Measurements from ENCODE around the gene ITGB1BP2.
"Not testable (repeated sequence)": the region's sequence is repeated elsewhere in the genome, so short reads cannot be mapped to it uniquely, and the experiment has no call there.

ITGB1BP2 gene

DNA sequence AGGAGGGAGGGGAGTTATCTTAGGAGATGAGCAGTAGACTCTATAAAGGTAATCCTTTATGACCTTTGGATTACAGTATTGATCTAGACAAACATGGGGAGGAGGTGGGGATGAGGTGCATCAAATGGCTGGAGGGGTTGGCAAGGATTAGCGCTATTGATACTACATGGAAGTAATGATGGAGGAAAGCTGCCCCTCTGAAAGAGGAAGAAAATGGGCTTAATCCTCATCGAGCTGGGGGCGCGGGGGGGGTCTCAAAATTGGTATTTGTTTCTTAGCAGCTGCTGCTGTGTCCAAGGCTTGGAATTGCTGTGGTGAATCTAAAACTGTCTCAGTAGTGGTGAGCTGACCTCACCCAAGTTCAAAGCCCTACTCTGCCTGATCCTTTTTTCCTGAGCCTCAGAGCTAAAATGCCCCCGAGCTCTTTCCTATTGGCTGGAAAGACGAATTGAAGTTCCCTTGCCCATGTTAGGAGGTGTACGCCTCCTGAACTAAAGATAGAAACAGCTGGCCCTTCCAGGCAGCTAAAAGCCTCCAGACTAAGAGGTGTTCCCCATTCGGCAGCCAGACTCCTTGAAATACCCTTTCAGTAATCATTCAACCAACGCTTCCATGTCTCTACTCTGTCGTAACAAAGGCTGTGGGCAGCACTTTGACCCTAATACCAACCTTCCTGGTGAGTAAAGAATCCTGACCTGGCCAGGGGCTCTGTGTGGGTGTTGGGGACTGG lies at the start of gene ITGB1BP2:
Gene ITGB1BP2 (plus strand): TSS at position 556 of the 730 bp plus-strand sequence. CDS start 57 bp downstream, at position 613.
- Mint-ChIP-seq H3K4me3 (no peak within 1 kb of the TSS), H3K27ac (peak within 1 kb of the TSS; percentile 44 to 93), H3K9me3 (no peaks in the 10 kb centered on the region), H3K27me3 (no peaks in the 10 kb centered on the region), H3K4me1 (peaks cover 29% of the 10 kb centered on the region)
- ATAC-seq = peak; percentile 22
- DNase-seq = no peak

DNA sequence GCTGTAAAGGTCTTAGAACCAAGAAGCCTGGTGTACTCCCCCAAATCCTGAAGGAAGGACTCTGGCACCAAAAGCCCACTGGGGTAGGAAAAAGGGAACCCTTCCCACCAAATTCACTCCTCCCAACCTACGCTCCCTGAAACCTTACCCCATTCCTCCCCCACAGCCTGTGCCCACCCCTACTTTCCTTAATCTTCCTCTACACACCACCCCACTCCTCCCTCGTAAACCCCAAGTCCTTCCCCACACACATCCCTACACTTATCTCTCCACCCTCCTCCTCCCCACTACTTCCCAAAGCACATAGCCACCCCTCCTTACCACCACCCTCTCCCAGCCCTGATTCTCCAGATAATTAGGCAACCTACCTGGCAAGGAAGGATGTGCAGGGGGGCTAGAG lies 49.3 kb upstream of the ITGB1BP2 start:
- no peak for DNase-seq
- Mint-ChIP-seq H3K4me3 (peak overlapping the region; percentile 85 to 88), H3K4me1 (peaks cover 53% of the 10 kb centered on the region), H3K27ac (peak overlapping the region in 1 of 2 donors; percentile 83), H3K27me3 (no peaks in the 10 kb centered on the region), H3K9me3 (no peaks in the 10 kb centered on the region)
- ATAC-seq = no peak

DNA sequence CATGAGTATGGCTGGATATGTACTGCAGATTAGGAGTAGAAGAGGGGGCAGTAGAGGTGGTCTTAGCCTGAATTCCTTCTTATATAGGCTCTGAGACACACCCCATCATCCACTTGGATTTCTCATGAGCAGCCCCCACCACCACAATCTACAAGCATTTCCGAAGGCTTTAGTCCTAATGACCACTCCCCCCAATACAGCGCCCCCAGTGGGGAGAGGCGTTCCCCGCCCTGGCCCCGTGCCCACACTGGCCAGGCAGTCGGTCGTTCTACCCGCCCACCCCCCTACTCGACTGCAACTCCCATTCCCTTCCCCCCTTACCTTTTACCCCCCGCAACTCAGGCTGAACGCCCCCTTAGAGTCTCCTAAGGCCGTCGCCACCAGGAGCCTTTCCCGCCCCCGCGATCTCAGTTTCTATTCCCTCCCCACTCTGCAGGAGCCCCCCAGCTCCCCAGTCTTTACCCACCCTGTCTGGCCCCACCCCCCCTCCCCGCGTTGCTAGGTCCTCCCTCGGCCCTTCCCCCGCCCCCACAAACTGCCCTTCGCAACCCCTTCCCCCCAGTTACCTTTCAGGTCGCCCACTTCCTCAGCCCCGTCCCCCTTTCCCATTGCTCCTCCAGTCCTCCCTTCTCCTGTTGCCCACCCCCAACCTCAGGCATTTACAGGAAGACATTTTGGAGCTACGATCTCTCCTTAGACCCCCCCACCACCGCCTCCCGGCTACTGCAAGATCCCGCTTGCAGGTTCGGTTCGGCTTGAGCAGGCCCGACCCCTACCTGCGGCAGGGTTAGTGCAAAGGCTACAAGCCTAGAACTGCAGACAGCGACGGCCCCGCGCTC lies 48.1 kb upstream of the ITGB1BP2 start:
- ATAC-seq (no peak), DNase-seq (peak; percentile 35 to 53)
- Mint-ChIP-seq H3K27me3 (no peaks in the 10 kb centered on the region), H3K9me3 (no peaks in the 10 kb centered on the region), H3K27ac (peak overlapping the region; percentile 91 to 98), H3K4me3 (peak overlapping the region; percentile 85 to 88), H3K4me1 (peaks cover 53% of the 10 kb centered on the region)

DNA sequence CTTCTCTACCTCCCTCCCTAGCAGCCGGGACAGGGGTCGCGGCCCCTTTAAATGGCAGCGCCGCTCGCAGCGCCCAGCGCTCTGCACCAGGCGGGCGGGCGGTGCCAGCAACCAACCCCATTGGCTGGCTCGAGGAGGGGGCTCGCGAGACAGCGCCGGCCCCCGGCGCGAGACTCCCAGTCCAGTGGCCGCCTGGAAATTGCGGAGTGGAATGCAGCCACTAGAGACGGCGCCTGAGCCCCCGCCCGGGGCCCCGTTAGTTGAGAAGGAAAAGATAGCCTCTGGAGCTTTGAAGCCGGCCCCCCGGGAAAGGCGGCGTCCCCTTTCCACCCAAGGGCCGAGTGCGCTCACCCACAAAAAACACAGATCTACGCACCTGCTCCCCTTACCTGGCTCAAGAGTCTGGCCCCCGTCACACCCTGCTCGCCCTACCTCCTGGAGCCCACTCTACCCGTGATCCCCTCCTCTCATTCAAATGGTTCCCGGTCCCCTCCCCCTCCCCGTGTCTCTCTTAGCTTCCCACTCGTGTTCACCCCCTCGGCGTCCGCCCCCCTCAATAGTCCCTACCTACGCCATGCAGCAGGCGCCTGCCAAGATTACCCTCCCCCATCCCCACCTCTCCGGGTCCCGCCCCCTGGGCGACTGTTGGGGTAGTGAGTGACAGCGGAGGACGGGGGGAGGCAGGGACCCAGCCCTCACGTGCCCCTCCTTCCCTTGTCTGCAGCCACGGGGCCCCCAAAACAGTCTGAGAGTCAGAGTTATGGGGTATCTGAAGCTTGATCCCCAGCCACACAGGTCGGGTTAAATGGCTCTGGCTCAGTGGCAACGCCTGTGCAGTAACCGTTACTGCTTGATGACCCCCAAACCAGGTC lies 47.2 kb upstream of the ITGB1BP2 start, which contains the start of gene ZMYM3:
Gene ZMYM3 (minus strand): TSS at position 49 of the 872 bp plus-strand sequence. CDS start 885 bp downstream, outside the sequence.
- DNase-seq (peak; percentile 79 to 85), ATAC-seq (peak; percentile 91)
- Mint-ChIP-seq H3K4me3 (peak within 1 kb of the TSS; percentile 85 to 88), H3K9me3 (no peaks in the 10 kb centered on the region), H3K27me3 (no peaks in the 10 kb centered on the region), H3K4me1 (peaks cover 53% of the 10 kb centered on the region), H3K27ac (peak within 1 kb of the TSS; percentile 91 to 98)

DNA sequence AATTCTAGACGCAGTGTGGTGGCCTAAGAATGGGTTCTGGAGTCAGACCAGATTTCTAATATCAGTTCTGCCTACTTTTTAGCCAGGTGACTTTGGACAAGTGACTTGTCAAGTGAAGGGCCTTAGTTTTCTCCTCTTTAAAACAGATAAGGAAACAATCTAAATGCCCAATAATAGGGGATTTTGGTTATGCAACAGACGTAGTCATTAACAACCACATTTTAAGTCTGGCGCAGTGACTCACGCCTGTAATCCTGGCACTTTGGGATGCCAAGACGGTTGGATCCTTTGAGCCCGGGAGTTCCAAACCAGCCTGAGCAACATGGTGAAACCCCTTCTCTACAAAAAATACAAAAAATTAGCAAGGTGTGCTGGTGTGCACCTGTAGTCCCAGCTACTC lies 45.5 kb upstream of the ITGB1BP2 start:
- ATAC-seq = no peak
- no peak for DNase-seq
- Mint-ChIP-seq H3K27ac (no peak overlapping the region), H3K4me3 (peak overlapping the region in 1 of 2 donors; percentile 85), H3K27me3 (no peaks in the 10 kb centered on the region), H3K9me3 (no peaks in the 10 kb centered on the region), H3K4me1 (peaks cover 43% of the 10 kb centered on the region)

DNA sequence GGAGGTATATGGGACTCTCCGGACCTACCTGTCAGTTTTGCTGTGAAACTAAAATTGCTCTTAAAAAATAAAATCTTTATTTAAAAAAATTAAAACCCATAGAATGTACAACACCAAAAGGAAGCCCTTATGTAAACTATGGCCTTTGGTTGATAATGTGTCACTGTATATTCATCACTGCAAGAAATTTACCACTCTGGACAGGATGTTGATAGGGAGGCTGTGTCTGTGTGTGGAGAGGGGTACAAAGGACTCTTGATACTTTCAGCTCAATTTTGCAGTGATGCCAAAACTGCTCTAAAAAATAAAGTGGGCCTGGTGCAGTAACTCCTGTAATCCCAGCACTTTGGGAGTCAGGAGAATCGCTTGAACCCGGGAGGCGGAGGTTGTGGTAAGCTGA lies 44.7 kb upstream of the ITGB1BP2 start:
- peaks cover 35% of the 10 kb centered on the region for H3K4me1 Mint-ChIP-seq
- H3K27me3 Mint-ChIP-seq = no peaks in the 10 kb centered on the region

DNA sequence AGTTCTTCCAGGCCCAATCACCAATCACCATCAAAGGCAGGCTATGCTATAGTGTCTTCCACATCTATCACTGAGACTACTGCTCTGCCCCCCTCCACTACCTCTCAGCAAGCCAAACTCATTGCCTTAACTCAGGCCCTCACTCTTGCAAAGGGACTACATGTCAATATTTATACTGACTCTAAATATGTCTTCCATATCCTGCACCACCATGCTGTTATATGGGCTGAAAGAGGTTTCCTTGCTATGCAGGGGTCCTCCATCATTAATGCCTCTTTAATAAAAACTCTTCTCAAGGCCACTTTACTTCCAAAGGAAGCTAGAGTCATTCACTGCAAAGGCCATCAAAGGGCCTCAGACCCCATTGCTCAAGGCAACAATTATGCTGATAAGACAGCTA lies 32.9 kb upstream of the ITGB1BP2 start:
- not testable (repeated sequence) for ATAC-seq, H3K4me3 Mint-ChIP-seq, DNase-seq, H3K4me1 Mint-ChIP-seq, H3K27ac Mint-ChIP-seq, H3K27me3 Mint-ChIP-seq, H3K9me3 Mint-ChIP-seq

More for the DNA sequence above, 44.7 kb upstream of the ITGB1BP2 start:
- H3K9me3 Mint-ChIP-seq = no peaks in the 10 kb centered on the region
- no peak overlapping the region for H3K27ac Mint-ChIP-seq
- DNase-seq (no peak), ATAC-seq (no peak)
- H3K4me3 Mint-ChIP-seq = no peak overlapping the region

DNA sequence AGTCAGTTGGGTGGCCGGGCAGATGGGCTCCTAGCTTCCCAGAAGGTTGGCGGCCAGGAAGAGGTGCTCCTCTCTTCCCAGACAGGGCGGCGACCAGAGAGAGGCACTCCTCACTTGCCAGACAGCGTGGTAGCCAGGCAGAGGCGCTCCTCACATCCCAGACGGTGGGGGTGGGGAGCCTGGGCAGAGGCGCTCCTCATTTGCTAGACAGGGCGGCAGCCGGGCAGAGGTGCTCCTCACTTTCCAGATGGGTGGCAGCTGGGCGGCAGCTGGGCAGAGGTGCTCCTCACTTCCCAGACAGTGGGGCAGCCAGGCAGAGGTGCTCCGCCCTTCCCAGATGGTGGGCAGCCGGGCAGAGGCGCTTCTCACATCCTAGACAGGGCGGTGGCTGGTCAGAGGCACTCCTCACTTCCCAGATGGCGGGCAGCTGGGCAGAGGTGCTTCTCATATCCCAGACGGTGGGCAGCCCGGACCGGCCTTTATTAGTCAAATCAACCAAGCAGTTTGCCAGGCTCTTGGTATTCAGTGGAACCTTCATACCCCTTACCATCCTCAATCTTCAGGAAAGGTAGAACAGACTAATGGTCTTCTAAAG lies 31.7 kb upstream of the ITGB1BP2 start:
- ATAC-seq (no peak), DNase-seq (no peak)
- Mint-ChIP-seq H3K4me3 (no peak overlapping the region), H3K27me3 (no peaks in the 10 kb centered on the region), H3K9me3 (no peaks in the 10 kb centered on the region), H3K4me1 (no peaks in the 10 kb centered on the region), H3K27ac (no peak overlapping the region)

DNA sequence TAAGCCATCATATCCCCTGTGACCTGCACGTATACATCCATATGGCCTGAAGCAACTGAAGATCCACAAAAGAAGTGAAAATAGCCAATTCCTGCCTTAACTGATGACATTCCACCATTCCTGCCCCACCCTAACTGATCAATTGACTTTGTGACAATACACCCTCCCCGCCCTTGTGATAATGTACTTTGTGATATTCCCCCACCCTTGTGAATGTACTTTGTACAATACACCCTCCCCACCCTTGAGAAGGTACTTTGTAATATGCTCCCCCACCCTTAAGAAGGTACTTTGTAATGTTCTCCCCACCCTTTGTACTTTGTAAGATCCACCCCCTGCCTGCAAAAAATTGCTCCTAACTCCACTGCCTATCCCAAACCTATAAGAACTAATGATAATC lies 29.2 kb upstream of the ITGB1BP2 start:
- not testable (repeated sequence) for DNase-seq, H3K4me3 Mint-ChIP-seq, H3K27me3 Mint-ChIP-seq, ATAC-seq, H3K4me1 Mint-ChIP-seq, H3K9me3 Mint-ChIP-seq
- peak overlapping the region in 1 of 2 donors; percentile 55 for H3K27ac Mint-ChIP-seq

DNA sequence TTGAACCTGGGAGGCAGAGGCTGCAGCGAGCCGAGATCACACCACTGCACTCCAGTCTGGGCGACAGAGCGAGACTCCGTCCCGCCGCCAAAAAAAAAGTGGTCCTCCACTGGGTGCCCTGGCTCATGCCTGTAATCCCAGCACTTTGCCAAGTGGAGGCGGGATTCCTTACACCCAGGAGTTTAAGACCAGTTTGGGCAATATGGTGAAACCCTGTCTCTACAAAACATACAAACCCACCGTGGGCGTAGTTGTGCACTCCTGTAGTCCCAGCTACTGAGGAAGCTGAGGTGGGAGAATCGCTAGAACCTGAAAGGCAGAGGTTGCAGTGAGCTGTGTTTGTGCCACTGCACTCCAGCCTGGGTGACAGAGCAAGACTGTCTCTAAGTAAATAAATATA lies 20.2 kb upstream of the ITGB1BP2 start:
- ATAC-seq, H3K27ac Mint-ChIP-seq, H3K27me3 Mint-ChIP-seq, H3K4me1 Mint-ChIP-seq, DNase-seq, H3K4me3 Mint-ChIP-seq, H3K9me3 Mint-ChIP-seq: not testable (repeated sequence)

DNA sequence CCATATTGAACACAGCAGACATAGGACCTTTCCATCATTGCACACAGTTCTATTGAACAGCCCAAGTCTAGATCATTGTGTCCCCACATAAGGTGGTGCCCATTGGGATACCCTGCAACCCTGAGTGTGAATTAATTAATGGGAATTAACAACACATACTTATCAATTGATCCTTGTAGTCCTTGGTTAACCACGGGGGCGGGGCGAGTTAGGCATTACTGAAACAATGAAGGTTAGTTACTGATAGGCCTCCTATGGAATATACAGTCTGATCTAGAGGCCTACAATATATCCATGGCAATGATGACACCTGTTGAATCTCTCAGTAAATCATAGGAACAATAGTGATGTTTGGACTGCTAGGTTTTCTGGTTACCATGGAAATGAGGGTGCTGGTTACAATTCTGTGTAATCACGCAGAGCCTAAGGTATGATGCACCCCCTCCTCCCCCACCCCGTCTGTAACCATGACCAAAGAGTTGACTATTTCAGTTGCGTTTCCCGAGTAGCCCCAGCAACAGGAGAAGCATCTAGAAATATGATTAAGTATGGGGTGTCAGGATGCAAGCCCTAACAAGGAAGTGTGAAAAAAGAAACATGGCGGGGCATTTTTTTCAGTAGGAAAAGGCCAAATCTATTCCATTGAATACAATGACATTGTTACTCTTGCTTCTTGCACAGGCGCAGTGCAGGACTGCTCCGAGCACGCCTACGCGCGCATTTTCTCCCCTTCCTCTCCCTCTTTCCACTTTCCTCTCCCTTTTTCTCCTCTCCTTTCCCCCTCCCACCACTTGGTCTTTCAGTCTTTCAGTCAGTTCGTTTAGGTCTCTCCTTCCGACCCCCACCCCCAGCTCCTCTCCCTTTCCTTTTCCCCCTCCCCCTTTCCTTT lies 18.8 kb upstream of the ITGB1BP2 start:
- Mint-ChIP-seq H3K9me3 (no peaks in the 10 kb centered on the region), H3K4me1 (no peaks in the 10 kb centered on the region), H3K27me3 (no peaks in the 10 kb centered on the region), H3K4me3 (peak overlapping the region; percentile 94 to 99), H3K27ac (peak overlapping the region; percentile 99 to 100)
- DNase-seq (peak; percentile 4 to 57), ATAC-seq (peak; percentile 77)

DNA sequence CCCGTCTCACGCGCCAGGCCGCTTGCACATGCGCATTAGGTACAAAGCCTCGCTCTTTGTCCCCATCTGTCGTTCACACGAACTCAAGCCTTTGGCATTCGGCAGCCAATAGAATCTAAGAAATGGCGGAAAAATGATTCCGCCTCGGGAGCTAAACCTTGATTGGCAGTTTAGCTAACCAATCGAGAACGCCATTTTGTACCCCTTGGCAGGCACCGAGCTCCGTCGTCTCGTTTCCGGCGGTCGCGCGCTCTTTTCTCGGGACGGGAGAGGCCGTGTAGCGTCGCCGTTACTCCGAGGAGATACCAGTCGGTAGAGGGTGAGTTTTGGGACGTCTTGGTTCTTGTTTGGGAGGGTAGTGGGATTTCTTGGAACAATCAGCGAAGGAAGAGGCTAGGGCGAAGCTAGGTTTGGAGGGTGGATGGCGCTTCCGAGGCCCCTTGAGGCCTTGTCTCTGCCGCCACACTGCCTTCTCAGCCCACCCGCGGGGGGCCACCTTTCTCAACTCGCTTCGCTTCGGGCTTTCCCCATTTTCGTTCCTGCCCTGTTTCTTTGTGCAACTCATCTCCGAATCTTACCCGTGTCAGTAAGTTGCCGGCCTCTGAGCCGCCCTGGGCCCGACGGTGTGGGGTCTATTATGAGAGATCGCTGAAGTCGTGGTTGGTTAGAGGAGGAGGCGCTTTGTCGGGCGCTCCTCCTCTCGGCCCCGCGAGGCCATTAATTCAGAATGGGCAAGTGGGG lies 18.0 kb upstream of the ITGB1BP2 start, which contains the start of gene NONO:
Gene NONO (plus strand): TSS at position 233 of the 741 bp plus-strand sequence. CDS start 7,003 bp downstream, outside the sequence.
- DNase-seq (peak; percentile 82 to 90), ATAC-seq (peak; percentile 82)
- Mint-ChIP-seq H3K4me1 (peaks cover 2% of the 10 kb centered on the region), H3K27me3 (no peaks in the 10 kb centered on the region), H3K27ac (peak within 1 kb of the TSS; percentile 99 to 100), H3K4me3 (peak within 1 kb of the TSS; percentile 94 to 99), H3K9me3 (no peaks in the 10 kb centered on the region)

DNA sequence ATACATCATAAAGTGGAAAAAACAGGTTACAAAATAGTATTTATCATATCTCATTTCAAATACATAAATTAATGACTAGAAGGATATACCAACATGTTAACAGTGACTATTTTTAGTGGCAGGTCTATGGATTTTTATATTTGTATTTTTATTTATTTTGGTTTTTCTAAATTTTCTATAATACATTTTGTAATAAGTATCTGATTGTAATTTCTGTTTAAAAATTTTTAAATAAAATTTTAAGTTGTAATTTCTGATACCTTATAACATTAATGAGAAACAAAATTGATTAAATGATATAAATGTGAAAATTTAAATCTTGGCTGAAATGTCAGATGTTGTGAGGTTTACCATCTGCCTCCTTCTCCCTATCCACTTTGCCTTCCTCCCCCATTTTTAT lies 15.6 kb upstream of the ITGB1BP2 start:
- DNase-seq (no peak), ATAC-seq (no peak)
- no peaks in the 10 kb centered on the region for H3K9me3 Mint-ChIP-seq
- peaks cover 5% of the 10 kb centered on the region for H3K4me1 Mint-ChIP-seq
- peak overlapping the region; percentile 94 to 99 for H3K4me3 Mint-ChIP-seq
- no peak overlapping the region for H3K27ac Mint-ChIP-seq
- H3K27me3 Mint-ChIP-seq = no peaks in the 10 kb centered on the region
